Loucy (cell line): ENCODE data around the gene KRT79.

Source experiments
- H2AFZ ChIP-seq: fragments of 200-600 bp; sonication (generic); 2 replicates; pipeline ENCODE4 v1.6.0; 2016; ENCODE audit warnings: antibody characterized with exemption, mild to moderate bottlenecking, low read length, moderate library complexity
- H3F3A ChIP-seq: fragments of 200-600 bp; 2 replicates; pipeline ENCODE4 v1.6.0; 2016; ENCODE audit warnings: antibody characterized with exemption, low read depth, mild to moderate bottlenecking
- H3K27me3 ChIP-seq: fragments of 200-600 bp; sonication (generic); 2 replicates; pipeline ENCODE4 v1.6.1; 2014; ENCODE audit warnings: low read length, mild to moderate bottlenecking; ENCODE audit not compliant: insufficient read depth, poor library complexity, severe bottlenecking
- H3K36me3 ChIP-seq: fragments of 200-600 bp; sonication (generic); 2 replicates; pipeline ENCODE4 v1.6.1; 2016; ENCODE audit warnings: low read length; ENCODE audit not compliant: insufficient read depth
- H3K4me1 ChIP-seq: fragments of 200-600 bp; sonication (generic); 2 replicates; pipeline ENCODE4 v1.5.1; 2014; ENCODE audit warnings: low read length, mild to moderate bottlenecking; ENCODE audit not compliant: insufficient read depth, poor library complexity, severe bottlenecking
- H3K4me2 ChIP-seq: fragments of 200-600 bp; sonication (generic); 2 replicates; pipeline ENCODE4 v1.6.0; 2014; ENCODE audit warnings: antibody characterized with exemption, low read length, low read depth, mild to moderate bottlenecking; ENCODE audit not compliant: poor library complexity, severe bottlenecking
- H3K4me3 ChIP-seq: fragments of 200-600 bp; sonication (generic); 2 replicates; pipeline ENCODE4 v1.5.1; 2014; ENCODE audit warnings: low read length, mild to moderate bottlenecking, mixed read lengths; ENCODE audit not compliant: poor library complexity, severe bottlenecking
- H3K79me2 ChIP-seq: fragments of 200-600 bp; sonication (generic); 2 replicates; pipeline ENCODE4 v1.6.1; 2014; ENCODE audit warnings: low read length; ENCODE audit not compliant: insufficient read depth
- H3K9ac ChIP-seq: fragments of 200-600 bp; sonication (generic); 2 replicates; pipeline ENCODE4 v1.6.0; 2014; ENCODE audit warnings: mild to moderate bottlenecking, low read depth, low read length, moderate library complexity; ENCODE audit not compliant: poor library complexity, severe bottlenecking
- H3K9me2 ChIP-seq: fragments of 200-600 bp; sonication (generic); replicated peaks from 2 replicates; pipeline ENCODE4 v1.6.1; 2016; ENCODE audit warnings: low read depth, low read length, mixed read lengths
- H3K9me3 ChIP-seq: fragments of 200-600 bp; sonication (generic); 2 replicates; pipeline ENCODE4 v1.6.1; 2014; ENCODE audit warnings: mild to moderate bottlenecking, antibody characterized with exemption, low read length, low read depth; ENCODE audit not compliant: insufficient read depth
- H4K20me1 ChIP-seq: fragments of 200-600 bp; sonication (generic); 2 replicates; pipeline ENCODE4 v1.6.0; 2014; ENCODE audit warnings: antibody characterized with exemption, low read length, mild to moderate bottlenecking; ENCODE audit not compliant: insufficient read depth, poor library complexity, severe bottlenecking
- CTCF ChIP-seq: fragments of 200-600 bp; sonication (generic); conservative IDR thresholded peaks from 2 replicates; pipeline ENCODE4 v1.5.1; 2014; ENCODE audit warnings: mild to moderate bottlenecking, antibody characterized with exemption, low read length
- EZH2phosphoT487 ChIP-seq: fragments of 200-600 bp; IDR thresholded peaks from 2 replicates; pipeline ENCODE4 v1.6.1; 2018; ENCODE audit warnings: antibody characterized with exemption, mild to moderate bottlenecking, moderate library complexity, borderline replicate concordance

The KRT79 gene

DNA sequence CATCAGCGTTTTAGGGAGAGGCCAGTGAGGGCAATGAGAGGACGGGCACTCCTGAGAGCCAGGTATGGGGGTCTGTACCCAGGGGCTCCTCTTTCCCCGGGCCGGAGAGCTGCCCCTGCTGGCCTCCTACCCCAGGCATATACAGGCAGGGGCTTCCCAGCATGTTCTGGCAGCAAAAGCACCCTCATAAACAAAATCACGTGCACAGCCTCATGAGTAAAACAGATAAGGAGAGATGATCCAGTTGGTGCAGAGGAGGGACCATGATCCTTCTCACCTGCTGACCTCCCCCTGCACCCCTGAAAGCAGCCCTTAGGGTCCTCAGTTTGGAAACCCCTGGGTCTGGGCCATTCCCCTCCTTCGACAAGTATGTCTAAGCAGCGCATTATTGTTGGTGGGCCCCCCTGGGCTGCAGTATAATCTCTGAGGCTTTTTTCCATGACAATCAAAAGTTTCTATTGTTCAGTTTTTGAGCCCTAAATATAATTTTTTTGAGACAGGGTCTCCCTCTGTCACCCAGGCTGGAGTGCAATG is 15.2 kb downstream of the KRT79 start:
- H3K4me1 ChIP-seq = no peaks in the 10 kb centered on the region
- TF ChIP-seq EZH2phosphoT487 = no peak
- no peak for TF ChIP-seq CTCF
- H4K20me1 ChIP-seq = no peaks in the 10 kb centered on the region
- H3K36me3 ChIP-seq = no peaks in the 10 kb centered on the region
- H3K4me2 ChIP-seq = no peak overlapping the region
- no peaks in the 10 kb centered on the region for H3K79me2 ChIP-seq
- no peaks in the 10 kb centered on the region for H3K9me2 ChIP-seq
- no peaks in the 10 kb centered on the region for H3K9me3 ChIP-seq
- H3K9ac ChIP-seq = no peak overlapping the region
- H3K4me3 ChIP-seq = no peak overlapping the region
- H3K27me3 ChIP-seq = no peaks in the 10 kb centered on the region
- no peak overlapping the region for H2AFZ ChIP-seq
- no peaks in the 10 kb centered on the region for H3F3A ChIP-seq

DNA sequence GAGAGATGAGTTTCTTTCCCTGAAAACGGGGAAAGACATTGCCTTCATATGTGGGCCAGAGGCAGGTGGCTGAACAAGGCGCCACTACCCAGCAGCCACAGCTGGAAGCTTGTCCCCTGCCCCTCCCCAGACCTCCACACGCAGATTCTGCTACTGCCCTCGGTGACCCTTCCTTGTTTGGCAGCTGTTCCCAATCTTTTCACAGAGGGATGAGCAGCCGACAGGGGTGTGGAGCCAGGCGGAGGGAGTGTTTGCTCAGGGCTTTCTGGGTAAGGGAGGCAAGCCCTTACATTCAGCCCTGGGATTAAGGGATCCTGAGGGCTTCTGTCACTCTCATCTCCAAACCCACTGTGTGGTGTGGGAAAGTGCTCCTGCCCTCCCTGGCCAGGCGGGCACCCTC is 15.7 kb downstream of the KRT79 start:
- no peaks in the 10 kb centered on the region for H3K36me3 ChIP-seq
- no peaks in the 10 kb centered on the region for H3K79me2 ChIP-seq
- H3F3A ChIP-seq = no peaks in the 10 kb centered on the region
- no peaks in the 10 kb centered on the region for H3K4me1 ChIP-seq
- no peak overlapping the region for H2AFZ ChIP-seq
- TF ChIP-seq EZH2phosphoT487 = no peak
- TF ChIP-seq CTCF = no peak
- H4K20me1 ChIP-seq = no peaks in the 10 kb centered on the region
- no peaks in the 10 kb centered on the region for H3K9me2 ChIP-seq
- H3K4me2 ChIP-seq = no peak overlapping the region
- no peak overlapping the region for H3K9ac ChIP-seq
- H3K9me3 ChIP-seq = no peaks in the 10 kb centered on the region
- H3K4me3 ChIP-seq = no peak overlapping the region
- no peaks in the 10 kb centered on the region for H3K27me3 ChIP-seq

GRCh38 chr12:52817699-52818238 is 16.3 kb downstream of the KRT79 start:
- no peak overlapping the region for H3K9ac ChIP-seq
- H4K20me1 ChIP-seq = no peaks in the 10 kb centered on the region
- H3F3A ChIP-seq = no peaks in the 10 kb centered on the region
- H3K4me2 ChIP-seq = no peak overlapping the region
- no peaks in the 10 kb centered on the region for H3K79me2 ChIP-seq
- no peaks in the 10 kb centered on the region for H3K36me3 ChIP-seq
- H3K9me3 ChIP-seq = no peaks in the 10 kb centered on the region
- no peaks in the 10 kb centered on the region for H3K9me2 ChIP-seq
- no peak for TF ChIP-seq CTCF
- H3K4me3 ChIP-seq = no peak overlapping the region
- H3K4me1 ChIP-seq = no peaks in the 10 kb centered on the region
- no peaks in the 10 kb centered on the region for H3K27me3 ChIP-seq
- H2AFZ ChIP-seq = no peak overlapping the region
